ENCODE results near the gene MXD1. TPM values are rescaled to one million over a fixed set of nuclear protein-coding genes. Genes with fewer than 3 reads are reported as not detected.

MXD1 gene
- total RNA-seq, 4 donors from 2014 or later, result 7.7 to 21.2 (median 11.5) TPM

- intact Hi-C loops (cut with DNase I), result no loop called here
- Histone ChIP-seq H3K27me3 (no peaks in the 10 kb centered on the region), H3K4me3 (no peak overlapping the region), H3K36me3 (no peaks in the 10 kb centered on the region), H3K9me3 (no peaks in the 10 kb centered on the region), H3K27ac (replicated peaks in 1 of 4) (no peak overlapping the region), H3K4me1 (no peaks in the 10 kb centered on the region)
- DNase-seq (ENCODE audit: extremely low spot score), result no peak
- WGBS, result 89% methylated on average over 12 of the region's 12 CpGs
- TF ChIP-seq EP300 (IDR thresholded peaks at IDR 0.05) (no peak), POLR2AphosphoS5 (IDR thresholded peaks at IDR 0.05) (no peak), POLR2A (IDR thresholded peaks at IDR 0.05; ENCODE audit: low read depth) (no peak), CTCF (IDR thresholded peaks at IDR 0.05) (no peak)
Observed at GRCh38 chr2:69975136-69975852, 60.4 kb downstream of the MXD1 start.

GRCh38 chr2:69975853-69976462 is 61.0 kb downstream of the MXD1 start:
- H3K4me1 ChIP-seq, result no peaks in the 10 kb centered on the region
- intact Hi-C loops (cut with DNase I), result no loop called here
- no peaks in the 10 kb centered on the region for H3K27me3 ChIP-seq
- H3K4me3 ChIP-seq, result no peak overlapping the region
- H3K27ac ChIP-seq (replicated peaks in 1 of 4), result no peak overlapping the region
- no peak for DNase-seq (ENCODE audit: extremely low spot score)
- TF ChIP-seq POLR2A (IDR thresholded peaks at IDR 0.05; ENCODE audit: low read depth) (no peak), POLR2AphosphoS5 (IDR thresholded peaks at IDR 0.05) (no peak), CTCF (IDR thresholded peaks at IDR 0.05) (no peak), EP300 (IDR thresholded peaks at IDR 0.05) (no peak)
- H3K9me3 ChIP-seq, result no peaks in the 10 kb centered on the region
- H3K36me3 ChIP-seq, result no peaks in the 10 kb centered on the region
- 85% methylated on average over 9 of the region's 13 CpGs for WGBS

GRCh38 chr2:69977186-69977585 is 62.3 kb downstream of the MXD1 start:
- H3K9me3 ChIP-seq, result no peaks in the 10 kb centered on the region
- TF ChIP-seq EP300 (IDR thresholded peaks at IDR 0.05), result no peak
- no peak for TF ChIP-seq POLR2A (IDR thresholded peaks at IDR 0.05; ENCODE audit: low read depth)
- TF ChIP-seq POLR2AphosphoS5 (IDR thresholded peaks at IDR 0.05), result no peak
- TF ChIP-seq CTCF (IDR thresholded peaks at IDR 0.05), result no peak
- H3K4me1 ChIP-seq, result no peaks in the 10 kb centered on the region
- no peak overlapping the region for H3K27ac ChIP-seq (replicated peaks in 1 of 4)
- no peak for DNase-seq (ENCODE audit: extremely low spot score)
- H3K27me3 ChIP-seq, result no peaks in the 10 kb centered on the region
- no peak overlapping the region for H3K4me3 ChIP-seq
- WGBS, result 80% methylated on average over 8 of the region's 8 CpGs
- H3K36me3 ChIP-seq, result no peaks in the 10 kb centered on the region
- intact Hi-C loops (cut with DNase I), result no loop called here

- H3K9me3 ChIP-seq, result no peaks in the 10 kb centered on the region
- H3K4me1 ChIP-seq, result no peaks in the 10 kb centered on the region
- intact Hi-C loops (cut with DNase I), result no loop called here
- no peaks in the 10 kb centered on the region for H3K36me3 ChIP-seq
- no peak for TF ChIP-seq CTCF (IDR thresholded peaks at IDR 0.05)
- TF ChIP-seq POLR2AphosphoS5 (IDR thresholded peaks at IDR 0.05), result no peak
- no peak for TF ChIP-seq EP300 (IDR thresholded peaks at IDR 0.05)
- TF ChIP-seq POLR2A (IDR thresholded peaks at IDR 0.05; ENCODE audit: low read depth), result no peak
- no peak for DNase-seq (ENCODE audit: extremely low spot score)
- H3K27ac ChIP-seq (replicated peaks in 1 of 4), result no peak overlapping the region
- H3K27me3 ChIP-seq, result no peaks in the 10 kb centered on the region
- H3K4me3 ChIP-seq, result no peak overlapping the region
- 63% methylated on average over 2 of the region's 4 CpGs for WGBS
Observed at GRCh38 chr2:69977906-69978482, 63.1 kb downstream of the MXD1 start.

Data from esophagus muscularis mucosa (tissue), 4 donors.